Body of pancreas (tissue), 4 donors: ENCODE measurements around the gene DCXR.

Experiments
- POLR2A ChIP-seq, 3 donors: fragments of 450-650 bp; IDR thresholded peaks; one replicate each; pipeline ENCODE4 v1.6.1; 2016; ENCODE audit warnings: antibody characterized with exemption in 3 of 3, mild to moderate bottlenecking in 2 of 3
- TF ChIP-seq, protein P1 (sequence below), 7 experiments: fragments of 450-650 bp in 4 of 7; fragments of 200-600 bp in 3 of 7; sonication (generic) in 3 of 7; IDR thresholded peaks; one replicate each; pipeline ENCODE4 v1.5.1; 2016 to 2019; ENCODE audit warnings: antibody characterized with exemption in 7 of 7

- no peak for TF ChIP-seq POLR2A (IDR thresholded peaks at IDR 0.05)
- TF ChIP-seq, protein P1, sequence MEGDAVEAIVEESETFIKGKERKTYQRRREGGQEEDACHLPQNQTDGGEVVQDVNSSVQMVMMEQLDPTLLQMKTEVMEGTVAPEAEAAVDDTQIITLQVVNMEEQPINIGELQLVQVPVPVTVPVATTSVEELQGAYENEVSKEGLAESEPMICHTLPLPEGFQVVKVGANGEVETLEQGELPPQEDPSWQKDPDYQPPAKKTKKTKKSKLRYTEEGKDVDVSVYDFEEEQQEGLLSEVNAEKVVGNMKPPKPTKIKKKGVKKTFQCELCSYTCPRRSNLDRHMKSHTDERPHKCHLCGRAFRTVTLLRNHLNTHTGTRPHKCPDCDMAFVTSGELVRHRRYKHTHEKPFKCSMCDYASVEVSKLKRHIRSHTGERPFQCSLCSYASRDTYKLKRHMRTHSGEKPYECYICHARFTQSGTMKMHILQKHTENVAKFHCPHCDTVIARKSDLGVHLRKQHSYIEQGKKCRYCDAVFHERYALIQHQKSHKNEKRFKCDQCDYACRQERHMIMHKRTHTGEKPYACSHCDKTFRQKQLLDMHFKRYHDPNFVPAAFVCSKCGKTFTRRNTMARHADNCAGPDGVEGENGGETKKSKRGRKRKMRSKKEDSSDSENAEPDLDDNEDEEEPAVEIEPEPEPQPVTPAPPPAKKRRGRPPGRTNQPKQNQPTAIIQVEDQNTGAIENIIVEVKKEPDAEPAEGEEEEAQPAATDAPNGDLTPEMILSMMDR (IDR thresholded peaks at IDR 0.05), result no peak
Observed at GRCh38 chr17:82035488-82035887, 2.0 kb downstream of the DCXR start.
